BE2C (cell line): Measurements from ENCODE around the gene BCAR3.

Source experiments
- DNase-seq: peaks from one replicate; pipeline ENCODE4 v3.0.0-alpha.2; 2020
- H3K27me3 ChIP-seq: fragments of 250-450 bp; sonication (Bioruptor Pico); 2 replicates; pipeline ENCODE4 v1.5.1; 2020; ENCODE audit warnings: mild to moderate bottlenecking
- H3K36me3 ChIP-seq: fragments of 250-450 bp; sonication (Bioruptor Pico); 2 replicates; pipeline ENCODE4 v1.5.1; 2020; ENCODE audit warnings: mild to moderate bottlenecking
- H3K4me1 ChIP-seq: fragments of 250-450 bp; sonication (Bioruptor Pico); 2 replicates; pipeline ENCODE4 v1.5.1; 2020
- H3K4me3 ChIP-seq: 2 replicates; pipeline ENCODE4 v1.5.1; 2011; ENCODE audit warnings: low read depth, low read length
- H3K9me3 ChIP-seq: fragments of 250-450 bp; sonication (Bioruptor Pico); 2 replicates; pipeline ENCODE4 v1.5.1; 2020
- TF ChIP-seq, protein P1 (sequence below): IDR thresholded peaks from 2 replicates; pipeline ENCODE4 v1.5.1; 2012; ENCODE audit warnings: mild to moderate bottlenecking, low read depth, low read length

Gene BCAR3

GRCh38 chr1:93569489-93569888 lies 112.1 kb downstream of the BCAR3 start:
- DNase-seq: no peak
- no peaks in the 10 kb centered on the region for H3K9me3 ChIP-seq
- H3K4me3 ChIP-seq: no peak overlapping the region
- TF ChIP-seq, protein P1, sequence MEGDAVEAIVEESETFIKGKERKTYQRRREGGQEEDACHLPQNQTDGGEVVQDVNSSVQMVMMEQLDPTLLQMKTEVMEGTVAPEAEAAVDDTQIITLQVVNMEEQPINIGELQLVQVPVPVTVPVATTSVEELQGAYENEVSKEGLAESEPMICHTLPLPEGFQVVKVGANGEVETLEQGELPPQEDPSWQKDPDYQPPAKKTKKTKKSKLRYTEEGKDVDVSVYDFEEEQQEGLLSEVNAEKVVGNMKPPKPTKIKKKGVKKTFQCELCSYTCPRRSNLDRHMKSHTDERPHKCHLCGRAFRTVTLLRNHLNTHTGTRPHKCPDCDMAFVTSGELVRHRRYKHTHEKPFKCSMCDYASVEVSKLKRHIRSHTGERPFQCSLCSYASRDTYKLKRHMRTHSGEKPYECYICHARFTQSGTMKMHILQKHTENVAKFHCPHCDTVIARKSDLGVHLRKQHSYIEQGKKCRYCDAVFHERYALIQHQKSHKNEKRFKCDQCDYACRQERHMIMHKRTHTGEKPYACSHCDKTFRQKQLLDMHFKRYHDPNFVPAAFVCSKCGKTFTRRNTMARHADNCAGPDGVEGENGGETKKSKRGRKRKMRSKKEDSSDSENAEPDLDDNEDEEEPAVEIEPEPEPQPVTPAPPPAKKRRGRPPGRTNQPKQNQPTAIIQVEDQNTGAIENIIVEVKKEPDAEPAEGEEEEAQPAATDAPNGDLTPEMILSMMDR: no peak
- H3K36me3 ChIP-seq: peaks cover 28% of the 10 kb centered on the region
- H3K27me3 ChIP-seq: no peaks in the 10 kb centered on the region
- peaks cover 8% of the 10 kb centered on the region for H3K4me1 ChIP-seq

DNA sequence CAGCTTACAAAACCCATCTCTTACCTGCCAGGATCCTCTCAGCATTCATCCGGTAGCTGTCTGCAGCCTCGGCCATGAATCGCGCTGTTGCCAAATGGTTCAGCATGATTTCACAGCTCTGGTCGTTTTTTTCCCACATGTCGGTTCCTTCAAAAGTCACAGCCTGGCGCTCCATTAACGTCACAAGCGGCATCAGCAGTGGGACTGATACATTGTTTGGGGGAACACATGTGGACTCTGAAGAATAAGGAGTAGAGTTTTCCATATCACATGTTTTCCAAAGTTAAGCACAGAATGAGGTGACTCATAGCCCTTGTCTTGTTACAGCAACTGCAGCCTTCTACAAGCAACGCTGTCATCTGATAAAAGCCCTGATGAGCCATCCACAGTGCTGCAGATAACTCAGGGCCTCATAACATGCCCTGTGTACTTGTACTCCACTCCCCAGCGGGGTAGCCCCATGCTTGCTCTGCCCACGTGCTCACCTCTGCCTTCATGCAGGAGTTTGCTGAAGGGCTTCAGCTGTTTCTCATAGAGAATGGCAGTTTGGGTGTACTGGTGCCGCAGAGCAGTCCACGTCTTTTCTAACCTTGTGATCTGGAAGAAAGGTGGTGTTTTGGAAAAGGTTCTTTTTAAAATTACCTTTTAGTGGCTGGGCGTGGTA lies 114.2 kb downstream of the BCAR3 start:
- H3K4me3 ChIP-seq: no peak overlapping the region
- no peaks in the 10 kb centered on the region for H3K27me3 ChIP-seq
- DNase-seq: peak; percentile 70
- TF ChIP-seq, protein P1: no peak
- H3K9me3 ChIP-seq: no peaks in the 10 kb centered on the region
- peaks cover 29% of the 10 kb centered on the region for H3K36me3 ChIP-seq
- peaks cover 8% of the 10 kb centered on the region for H3K4me1 ChIP-seq

- Histone ChIP-seq H3K9me3 (no peaks in the 10 kb centered on the region), H3K36me3 (peaks cover 36% of the 10 kb centered on the region), H3K4me3 (no peak overlapping the region), H3K4me1 (peaks cover 8% of the 10 kb centered on the region), H3K27me3 (no peaks in the 10 kb centered on the region)
- TF ChIP-seq, protein P1: no peak
- DNase-seq: no peak
Observed at GRCh38 chr1:93566227-93566626, 115.4 kb downstream of the BCAR3 start.

GRCh38 chr1:93565496-93566206 lies 116.0 kb downstream of the BCAR3 start:
- peaks cover 37% of the 10 kb centered on the region for H3K36me3 ChIP-seq
- H3K4me3 ChIP-seq: no peak overlapping the region
- TF ChIP-seq, protein P1: no peak
- no peak for DNase-seq
- no peaks in the 10 kb centered on the region for H3K27me3 ChIP-seq
- no peaks in the 10 kb centered on the region for H3K9me3 ChIP-seq
- peaks cover 8% of the 10 kb centered on the region for H3K4me1 ChIP-seq

DNA sequence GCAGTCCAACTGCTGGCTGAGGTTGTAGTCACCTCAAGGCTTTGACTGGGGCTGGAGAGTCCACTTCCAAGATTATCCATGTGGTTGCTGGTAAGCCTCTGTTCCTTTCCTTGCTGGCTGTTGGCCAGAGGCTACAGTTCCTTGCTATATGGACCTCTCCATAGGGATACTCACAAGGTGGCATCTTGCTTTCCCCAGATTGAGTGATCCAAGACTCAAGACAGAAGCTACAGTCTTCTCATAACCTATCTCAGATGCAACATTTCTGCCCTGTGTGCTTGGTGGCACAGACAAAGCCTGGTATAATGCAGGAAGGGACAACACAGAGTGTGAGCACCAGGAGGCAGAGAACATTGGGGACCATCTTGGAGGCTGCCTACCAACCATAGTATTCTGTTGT lies 121.9 kb downstream of the BCAR3 start:
- H3K4me1 ChIP-seq: no peaks in the 10 kb centered on the region
- H3K27me3 ChIP-seq: no peaks in the 10 kb centered on the region
- H3K9me3 ChIP-seq: no peaks in the 10 kb centered on the region
- no peak overlapping the region for H3K4me3 ChIP-seq
- peaks cover 17% of the 10 kb centered on the region; the same call in 1 of the 2 replicates for H3K36me3 ChIP-seq
- TF ChIP-seq, protein P1: no peak
- DNase-seq: no peak

DNA sequence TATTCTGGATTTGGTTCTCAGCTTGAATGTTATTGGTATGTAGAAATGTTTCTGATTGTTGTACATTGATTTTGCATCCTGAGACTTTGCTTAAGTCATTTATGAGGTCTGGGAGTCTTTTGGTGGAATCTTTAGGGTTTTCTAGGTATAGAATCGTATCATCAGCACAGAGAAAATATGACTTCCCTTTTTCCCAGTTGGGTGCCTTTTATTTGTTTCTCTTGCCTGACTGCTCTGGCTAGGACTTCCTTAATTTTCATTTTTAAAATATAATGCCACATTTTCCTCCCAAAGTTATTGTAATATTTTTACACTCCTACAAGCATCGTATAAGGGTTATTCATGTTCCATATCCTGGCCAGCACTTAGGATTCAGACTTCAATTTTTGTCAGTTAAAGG lies 122.6 kb downstream of the BCAR3 start:
- Histone ChIP-seq H3K4me3 (no peak overlapping the region), H3K27me3 (no peaks in the 10 kb centered on the region), H3K9me3 (no peaks in the 10 kb centered on the region), H3K4me1 (no peaks in the 10 kb centered on the region), H3K36me3 (peaks cover 17% of the 10 kb centered on the region; the same call in 1 of the 2 replicates)
- DNase-seq: no peak
- TF ChIP-seq, protein P1: no peak
